ENCODE data around the gene JMJD8.

DNA sequence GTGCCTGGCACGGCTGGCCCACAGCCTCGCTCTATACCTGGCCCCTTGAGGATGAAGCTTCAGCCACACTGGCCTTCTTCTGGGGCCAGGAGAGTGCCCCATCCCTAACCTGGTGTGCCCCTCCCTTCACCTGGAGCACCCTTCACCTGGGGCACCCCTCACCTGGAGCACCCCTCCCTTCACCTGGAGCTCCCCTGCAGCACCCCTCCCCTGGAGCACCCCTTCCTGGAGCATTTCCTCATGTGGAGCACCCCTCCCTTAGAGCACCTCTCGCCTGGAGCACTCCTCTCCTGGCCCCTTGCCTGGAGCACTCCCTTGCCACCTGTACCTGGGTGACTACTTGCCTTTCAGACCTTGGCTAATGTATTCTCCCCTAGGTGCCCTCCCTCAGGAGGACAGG lies 23.9 kb upstream of the JMJD8 start:
- TF ChIP-seq CTCF (IDR thresholded peaks at IDR 0.05): no peak
- no peak for TF ChIP-seq POLR2A (IDR thresholded peaks at IDR 0.05)

Data from thyroid gland (tissue), 4 donors.